ENCODE data around the gene METTL1.

METTL1 gene

DNA sequence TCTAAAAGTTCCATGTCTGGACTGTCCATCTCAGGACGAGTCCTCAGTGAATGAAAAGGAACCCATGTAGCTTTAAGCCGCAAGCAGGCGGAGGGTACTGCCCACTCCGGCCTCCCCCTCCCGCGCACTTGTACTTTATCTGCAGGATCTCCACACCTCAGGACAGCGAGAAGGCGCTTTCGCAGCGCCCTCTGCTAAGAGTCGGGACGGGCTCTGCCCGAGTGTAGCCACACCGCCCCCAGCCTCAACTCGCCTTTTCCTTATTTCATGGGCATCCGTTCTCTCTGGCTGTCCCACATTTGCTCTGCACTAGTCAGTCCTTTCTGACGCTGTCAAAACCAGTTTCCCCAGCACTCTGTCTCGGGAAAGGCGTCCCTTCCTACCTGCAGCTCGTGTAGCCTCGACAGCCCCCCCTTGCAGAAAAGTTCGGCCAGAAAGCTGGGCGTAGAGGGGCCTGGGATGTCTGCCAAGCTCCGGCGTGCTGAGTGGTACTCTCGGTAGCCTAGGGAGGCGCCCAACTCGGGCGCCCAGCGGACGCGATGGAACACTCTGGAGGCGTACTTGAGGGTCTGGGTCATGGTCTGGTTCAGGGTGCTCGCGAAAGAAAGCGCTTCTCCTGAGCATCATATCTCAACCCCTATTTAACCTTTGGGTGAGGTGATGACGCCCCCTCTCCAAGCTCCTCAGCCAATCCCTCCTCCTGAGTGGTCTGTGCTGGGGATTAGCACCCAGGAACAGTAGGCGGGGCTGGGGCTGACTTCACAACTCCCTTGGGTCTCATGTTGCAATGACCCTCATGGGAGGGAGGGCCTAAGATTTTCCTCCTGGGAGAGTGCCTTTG lies 5.2 kb downstream of the METTL1 start, which contains the start of gene CYP27B1:
TSS of gene CYP27B1 (minus strand) at position 615 of the 841 bp plus-strand sequence. CDS start at position 578, 37 bp downstream.
- no peak for DNase-seq

DNA sequence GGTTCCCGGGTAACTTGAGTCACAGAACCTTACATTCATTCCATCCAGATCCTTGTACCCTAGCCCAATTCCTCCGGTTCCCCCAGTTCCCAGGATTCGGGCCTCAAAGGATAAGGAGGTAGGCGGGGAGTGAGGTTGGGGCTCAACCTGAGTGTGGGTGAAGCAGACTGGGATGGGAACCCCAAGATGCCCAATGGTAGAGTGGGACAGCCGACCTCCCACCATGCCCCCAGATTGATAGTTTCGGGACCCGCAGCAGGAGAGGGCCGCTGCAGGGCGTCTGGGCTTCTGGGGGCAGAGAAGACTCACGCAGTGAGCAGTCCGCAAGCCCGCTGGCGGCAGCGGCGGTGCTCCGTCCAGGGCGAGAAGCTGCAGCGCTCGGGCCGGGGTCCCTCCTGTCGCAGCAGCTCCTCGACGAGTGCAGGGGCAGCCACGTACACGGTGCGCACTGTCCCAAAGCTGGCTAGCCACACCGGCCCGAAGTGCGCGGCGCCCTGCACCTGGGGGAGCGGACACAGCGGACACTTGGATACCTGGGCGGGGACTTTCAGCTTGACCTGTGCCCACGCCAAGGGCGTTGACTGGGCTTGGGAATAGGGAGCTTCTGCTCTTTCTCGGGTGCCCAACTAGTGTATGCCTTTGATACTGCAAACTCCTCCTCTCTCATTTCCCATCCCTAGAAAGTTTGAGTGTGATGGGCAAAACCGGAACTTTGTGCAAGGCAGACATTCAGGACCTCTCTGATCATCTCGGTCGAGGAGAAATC lies 6.0 kb downstream of the METTL1 start:
- DNase-seq, result no peak

DNA sequence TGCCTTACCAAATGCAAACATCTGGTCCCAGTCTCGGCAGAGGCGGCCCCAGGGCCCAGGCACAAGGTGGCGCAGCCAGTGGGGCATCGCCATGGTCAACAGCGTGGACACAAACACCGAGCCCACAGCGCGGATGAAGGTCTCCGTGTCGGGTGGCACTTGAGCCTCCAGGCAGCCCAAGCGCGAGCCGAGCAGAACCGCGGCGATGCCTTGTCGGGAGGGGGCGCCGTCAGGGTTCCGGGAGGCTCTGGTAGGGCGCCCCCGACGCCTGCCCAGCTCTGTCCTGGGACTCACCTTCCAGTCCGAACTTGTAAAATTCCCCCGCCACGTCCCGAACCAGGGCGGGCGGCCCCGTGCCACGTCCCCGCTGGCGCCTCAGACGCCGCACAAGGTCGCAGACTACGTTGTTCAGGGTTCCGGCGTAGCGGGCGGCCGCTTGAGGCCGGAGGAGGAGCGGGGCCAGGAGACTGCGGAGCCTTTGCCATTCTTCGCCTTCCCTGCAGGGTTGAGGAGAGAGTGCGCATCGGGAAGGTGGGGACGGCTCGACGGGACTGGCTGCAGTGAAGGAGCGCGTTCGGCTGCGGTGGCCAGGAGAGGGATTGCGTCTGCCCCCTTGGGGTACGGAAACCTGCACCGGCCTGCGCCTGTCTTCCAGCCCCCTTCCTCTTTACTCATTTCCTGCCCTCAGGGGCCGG lies 6.8 kb downstream of the METTL1 start:
- DNase-seq, result peak in 3 of 4 experiments; percentile 28 to 41 (median 30)

DNA sequence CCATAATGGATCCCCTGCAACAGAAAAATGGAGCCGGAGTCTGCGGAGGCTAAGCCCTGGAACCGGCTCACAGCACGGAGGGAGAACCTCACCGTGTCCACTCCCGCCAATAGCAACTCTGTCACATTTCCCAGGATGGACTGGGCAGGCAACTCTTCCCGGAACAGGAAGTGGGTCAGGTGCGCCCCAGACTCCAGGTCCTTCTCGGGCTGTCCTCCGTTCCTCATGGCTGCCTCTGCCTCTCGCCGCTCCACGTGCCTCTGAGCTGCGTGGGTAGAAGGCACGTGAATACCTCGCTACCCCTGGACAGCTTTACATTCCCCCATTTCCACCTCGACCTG lies 7.3 kb downstream of the METTL1 start:
- no peak for DNase-seq

DNA sequence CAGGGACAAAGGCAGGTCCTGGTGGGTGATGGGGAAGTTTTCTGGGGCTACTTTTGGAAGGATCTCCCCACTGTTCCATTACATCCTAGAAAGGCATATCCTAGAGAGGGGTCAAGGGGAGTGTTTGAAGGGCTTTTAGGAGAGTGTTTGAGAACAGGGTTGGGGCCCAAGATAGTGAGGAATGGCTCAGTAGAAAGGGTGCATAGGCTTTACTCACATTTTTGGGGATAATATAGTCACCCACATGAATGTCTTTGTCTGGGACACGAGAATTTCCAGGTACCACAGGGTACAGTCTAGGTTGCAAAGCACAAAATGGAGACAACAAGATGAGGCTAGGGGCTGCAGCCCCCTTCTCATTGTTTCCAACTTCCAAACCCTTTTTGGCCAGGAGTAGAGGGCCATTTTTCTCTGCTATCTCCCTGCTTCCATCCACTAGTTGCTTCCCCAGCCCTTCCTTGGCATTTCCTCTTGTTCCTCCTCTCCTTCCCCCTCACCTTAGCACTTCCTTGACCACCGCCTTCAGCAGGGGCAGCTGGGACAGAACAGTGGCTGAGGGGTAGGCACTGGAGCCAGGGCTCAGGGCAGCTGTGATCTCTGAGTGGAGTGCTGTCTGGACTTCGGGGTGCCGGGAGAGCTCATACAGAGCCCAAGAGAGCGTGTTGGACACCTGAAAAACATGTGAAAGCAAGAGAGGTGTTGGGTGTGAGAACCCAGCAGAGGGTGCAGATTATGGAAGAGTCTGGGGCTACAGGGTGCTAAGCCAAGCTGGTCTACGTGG lies 7.8 kb downstream of the METTL1 start:
- DNase-seq, result no peak

DNA sequence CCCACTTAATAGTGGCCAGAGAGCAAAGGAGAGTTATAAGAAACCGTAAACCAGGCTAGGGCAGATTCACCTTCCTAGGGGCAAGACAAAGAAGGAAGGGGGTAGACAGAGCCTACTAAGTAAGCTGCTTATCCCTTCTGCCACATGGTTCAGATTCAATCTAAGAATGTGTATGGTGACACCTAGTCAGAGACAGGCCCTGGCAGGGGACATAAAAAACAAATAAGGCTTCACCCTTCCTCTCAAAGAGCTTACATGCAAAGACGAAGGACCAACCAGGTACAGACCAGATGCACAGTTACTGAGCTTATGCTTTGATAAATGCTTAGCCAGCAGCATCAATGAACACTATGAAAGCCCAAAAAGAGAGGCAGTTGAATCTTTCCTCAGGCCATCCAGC lies 9.4 kb downstream of the METTL1 start:
- DNase-seq, result no peak

DNA sequence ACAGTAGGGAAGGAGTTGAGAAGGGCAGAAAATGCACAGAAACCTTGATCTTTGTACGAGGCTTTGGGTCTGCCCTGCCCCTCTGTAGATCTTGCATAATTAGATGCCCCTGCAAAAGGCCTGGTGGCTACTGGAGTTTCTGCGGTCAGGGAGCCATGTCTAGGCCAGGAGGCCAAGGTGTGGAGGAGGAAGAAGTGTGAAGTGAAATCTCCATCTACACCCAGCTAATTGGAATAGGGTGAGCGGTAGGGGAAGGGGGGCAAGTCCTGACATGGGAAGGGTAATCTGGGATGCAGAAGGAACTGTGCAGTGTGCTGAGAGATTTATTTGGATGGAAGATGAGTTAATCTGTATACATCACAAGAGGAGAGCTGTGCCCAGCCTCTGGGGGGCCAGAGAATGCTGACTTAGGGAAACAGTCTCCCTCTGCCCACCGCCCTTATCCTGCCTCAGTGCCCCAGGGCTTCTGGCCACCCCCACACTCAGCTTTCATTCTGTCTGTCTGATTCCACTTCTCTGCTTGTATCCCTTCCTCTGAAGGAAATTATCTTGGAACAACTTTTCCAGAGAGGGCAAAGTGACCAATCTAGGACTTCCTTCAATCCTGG lies 10.4 kb downstream of the METTL1 start:
- DNase-seq, result no peak

DNA sequence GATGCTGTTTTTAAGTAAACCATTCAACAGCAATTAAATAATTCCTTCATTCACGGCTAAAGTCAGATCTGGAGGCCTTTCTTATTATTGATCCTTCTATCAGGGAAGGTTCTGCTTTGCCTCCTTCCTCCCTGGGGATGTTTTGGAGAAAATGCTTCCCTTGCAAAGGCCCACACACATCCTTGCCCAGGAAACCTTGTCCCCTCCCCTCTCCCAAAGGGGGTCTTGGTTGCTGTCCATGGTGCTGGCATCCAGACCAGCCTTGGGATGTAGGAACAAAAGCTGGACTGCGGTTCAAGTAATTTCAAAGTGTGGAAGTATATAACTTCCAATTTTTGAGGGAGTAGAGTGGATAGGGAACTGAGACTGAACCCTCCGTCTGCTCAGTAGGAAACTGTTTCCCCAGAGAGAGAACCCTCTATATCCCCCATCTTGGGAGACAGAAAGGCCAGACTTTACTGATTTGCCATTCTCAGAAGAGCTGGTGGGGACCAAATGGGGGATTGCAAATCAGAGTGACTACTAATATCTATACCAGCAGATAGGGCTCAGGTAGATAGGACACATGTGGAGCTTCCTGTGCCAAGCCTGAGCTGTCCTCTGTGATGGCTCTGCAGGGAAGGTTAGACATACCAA lies 11.4 kb downstream of the METTL1 start:
- DNase-seq, result no peak

DNA sequence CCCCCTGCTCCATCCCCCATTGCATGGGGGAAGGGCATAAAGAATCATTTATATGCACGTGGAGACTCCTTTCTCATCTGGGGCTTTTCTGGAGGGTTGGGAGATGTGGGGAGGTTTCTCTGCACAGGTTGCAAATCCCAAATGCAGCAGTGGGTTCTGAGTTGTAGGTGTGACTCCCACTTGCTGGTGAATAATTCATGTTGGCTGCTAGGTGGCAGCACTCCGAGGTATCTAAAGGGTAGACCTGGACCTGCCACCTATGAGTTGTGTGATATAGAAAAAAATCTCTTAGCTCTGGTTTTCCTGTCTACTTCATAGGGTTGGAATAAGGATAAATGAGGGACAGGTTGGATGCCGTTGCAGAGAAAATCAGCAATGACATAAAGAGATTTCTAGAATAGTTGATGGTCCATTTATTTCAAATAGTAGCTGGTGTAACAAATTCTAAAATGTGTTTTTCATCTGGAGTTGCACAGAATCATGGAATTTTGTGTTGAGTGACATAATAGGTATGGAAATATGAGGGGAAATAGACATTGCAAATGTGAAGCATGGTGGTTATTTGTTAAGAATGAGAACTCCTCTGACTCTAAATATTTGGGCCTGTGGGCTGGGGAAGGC lies 12.4 kb downstream of the METTL1 start:
- no peak for DNase-seq

DNA sequence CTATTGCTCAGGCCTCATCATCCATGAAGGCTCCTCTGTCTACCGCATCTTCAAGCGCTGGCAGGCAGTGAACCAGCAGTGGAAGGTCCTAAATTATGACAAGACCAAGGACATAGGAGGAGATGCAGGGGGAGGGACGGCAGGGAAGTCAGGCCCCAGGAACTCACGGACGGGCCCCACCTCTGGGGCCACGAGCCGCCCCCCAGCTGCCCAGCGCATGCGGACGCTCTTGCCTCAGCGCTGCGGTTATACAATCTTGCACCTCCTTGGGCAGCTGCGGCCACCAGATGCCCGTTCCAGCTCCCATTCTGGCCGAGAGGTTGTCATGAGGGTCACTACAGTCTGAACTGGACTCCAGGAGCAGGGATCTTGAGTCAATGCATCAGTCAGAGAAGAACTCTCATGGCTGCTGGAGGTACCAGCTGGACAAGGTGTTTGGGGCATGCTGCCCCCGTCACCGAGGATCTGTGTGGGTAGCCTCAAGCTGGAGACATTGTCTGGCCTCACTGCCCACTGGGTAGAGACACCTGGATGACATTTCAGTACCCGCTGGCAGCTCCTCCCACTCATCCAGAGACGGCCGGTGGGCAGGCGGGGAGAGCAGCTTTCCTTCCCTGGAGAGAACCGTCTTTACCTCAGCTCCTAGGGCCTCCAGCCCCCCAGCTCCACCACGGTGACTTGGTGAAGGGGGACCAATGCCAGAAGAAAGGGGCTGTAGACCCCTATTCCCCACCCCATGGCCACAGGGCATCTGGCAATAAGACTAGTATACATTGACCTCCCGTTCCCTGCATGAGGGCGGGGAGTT lies 13.1 kb downstream of the METTL1 start:
- no peak for DNase-seq

DNA sequence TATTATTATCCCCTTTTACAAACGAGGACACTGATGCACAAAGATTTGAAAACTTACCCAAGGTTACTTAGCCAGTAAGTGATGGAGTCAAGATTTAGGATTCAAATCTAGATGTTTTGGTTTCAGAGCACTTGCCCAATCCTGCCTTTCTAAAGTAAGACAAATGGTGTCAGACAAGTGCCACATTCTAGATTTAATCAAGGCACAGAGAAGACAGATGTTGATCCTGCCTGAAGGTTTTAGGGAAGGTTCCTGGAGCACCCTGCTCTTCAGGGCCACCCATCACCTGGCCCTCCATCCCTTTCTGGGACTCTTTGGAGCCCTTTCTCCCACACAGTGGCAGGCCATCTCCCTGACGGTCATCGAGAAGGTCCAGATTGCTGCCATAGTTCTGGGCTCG lies 14.1 kb downstream of the METTL1 start:
- DNase-seq, result no peak

DNA sequence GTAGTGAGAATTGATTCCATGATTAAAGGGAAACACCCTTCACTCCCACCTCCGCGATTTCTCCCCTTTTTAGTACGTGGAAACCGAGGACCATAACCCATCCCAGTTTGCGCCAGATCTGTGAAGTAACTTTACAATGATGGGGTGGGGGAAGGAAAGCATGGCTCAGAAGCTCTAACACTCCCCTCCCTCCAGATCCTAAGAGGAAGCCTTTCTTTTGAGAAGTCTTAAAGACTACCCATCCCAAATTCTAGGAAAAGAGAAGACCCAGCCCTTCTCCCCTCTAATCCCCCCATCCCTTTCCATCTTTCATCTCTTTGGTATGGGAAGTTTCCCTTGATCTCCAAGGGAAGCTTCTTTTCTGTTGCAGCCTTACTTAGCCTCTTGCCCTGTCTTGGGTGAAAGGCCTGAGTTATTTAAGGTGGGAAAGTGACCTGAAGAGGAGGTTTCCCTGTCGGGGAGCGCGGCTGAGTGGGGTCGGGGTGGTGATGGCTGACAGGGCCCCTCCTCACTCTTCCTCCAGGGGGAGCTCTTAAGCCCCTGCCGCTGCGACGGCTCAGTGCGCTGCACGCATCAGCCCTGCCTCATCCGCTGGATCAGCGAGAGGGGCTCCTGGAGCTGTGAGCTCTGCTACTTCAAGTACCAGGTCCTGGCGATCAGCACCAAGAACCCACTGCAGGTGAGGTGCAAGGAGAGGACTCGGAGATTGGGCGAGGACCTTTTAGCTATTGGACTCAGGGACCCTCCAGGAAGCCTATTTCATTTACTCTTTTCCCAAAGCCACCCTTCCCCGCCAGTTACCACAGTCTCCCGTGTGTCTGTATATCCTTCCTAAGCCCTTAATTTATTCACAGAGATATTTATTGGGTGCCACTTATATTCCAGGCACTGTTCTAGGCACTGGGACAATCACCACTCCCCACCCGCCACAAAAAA lies 15.2 kb downstream of the METTL1 start:
- DNase-seq, result peak; percentile 35 to 43 (median 40)

DNA sequence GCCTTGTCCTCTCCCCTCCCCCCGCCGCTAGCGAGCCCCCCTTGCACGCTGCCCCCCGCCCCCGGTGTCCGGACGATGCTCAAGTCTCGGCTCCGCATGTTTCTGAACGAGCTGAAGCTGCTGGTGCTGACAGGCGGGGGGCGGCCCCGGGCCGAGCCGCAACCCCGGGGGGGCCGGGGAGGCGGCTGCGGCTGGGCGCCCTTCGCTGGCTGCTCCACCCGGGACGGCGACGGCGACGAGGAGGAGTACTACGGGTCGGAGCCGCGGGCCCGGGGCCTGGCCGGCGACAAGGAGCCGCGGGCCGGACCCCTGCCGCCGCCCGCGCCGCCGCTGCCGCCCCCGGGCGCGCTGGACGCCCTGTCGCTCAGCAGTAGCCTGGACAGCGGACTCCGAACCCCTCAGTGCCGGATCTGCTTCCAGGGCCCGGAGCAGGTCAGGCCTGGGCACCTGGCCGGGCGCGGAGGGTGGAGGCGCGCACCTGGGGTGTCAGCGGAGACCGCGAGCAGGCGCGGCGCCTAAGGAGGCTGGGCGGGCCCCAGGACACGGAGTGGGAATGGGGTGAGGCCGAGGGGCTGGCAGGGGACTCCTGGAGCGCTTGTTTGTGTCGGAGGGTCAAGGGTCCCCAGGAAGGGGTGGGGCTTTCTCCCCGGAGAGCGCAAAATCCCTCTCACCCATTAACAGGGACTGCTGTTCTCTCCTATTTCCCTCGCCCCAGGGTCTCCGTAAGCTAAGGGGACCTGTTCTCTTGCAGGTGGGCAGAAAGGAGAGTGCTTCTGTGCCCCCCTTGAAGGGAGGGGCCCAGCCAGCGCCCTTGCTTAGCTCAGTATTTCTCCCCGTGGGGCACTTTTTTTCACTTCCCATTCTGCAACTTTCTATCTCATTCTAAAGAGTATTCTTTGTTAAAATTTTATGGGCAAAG lies 16.2 kb downstream of the METTL1 start:
- peak in 2 of 4 experiments; percentile 26 to 28 for DNase-seq

DNA sequence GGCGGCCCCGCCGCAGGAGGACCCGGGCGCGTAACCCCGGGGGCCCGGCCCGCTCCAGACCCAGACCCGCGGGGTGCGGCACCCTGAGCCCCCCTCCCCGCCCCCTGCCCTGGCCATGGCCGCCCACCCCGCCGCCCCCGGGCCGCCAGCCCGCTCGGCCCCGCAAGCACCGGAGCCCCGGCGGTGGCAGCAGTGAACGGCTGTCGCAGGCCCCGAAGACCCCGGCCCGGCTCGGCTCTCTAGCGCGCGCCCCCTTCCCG lies 16.8 kb downstream of the METTL1 start:
- no peak for DNase-seq

DNA sequence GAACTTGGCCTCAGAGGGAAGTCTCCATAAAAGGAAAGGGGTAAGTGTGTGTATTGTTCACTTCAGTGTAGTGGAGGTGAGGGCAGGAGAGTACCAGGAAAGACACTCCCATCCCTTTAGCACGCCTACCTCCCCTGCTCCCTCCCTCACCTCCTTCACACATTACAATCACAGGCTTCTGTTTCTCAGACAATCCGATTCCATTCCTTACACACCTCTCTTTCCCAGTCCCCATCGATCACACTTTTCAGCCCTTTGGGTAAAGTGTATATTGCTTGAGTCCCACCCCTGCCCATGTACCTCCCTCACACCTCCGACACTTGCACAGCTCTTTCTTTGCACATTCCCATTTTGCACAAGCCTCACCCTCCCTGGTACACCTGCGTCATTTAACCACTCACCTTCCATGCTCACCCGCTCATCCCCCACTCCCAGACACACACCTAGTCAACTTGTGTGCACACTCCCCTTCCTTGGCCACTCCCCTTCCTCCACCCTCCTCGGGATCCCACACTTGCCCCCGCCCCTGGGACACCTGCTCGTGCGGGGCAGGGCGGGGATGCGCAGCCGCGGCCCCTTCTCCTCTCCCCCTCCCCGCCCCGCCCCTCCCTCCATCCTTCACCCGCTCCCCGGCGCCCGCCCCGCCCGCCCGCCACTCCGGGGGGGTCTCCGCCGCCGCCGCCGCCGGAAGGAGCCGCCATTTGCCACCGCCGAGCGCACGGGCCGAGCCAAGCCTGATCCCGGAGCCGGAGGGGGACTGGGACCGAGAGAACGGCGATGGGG lies 17.3 kb downstream of the METTL1 start, which contains the start of gene MARCHF9:
TSS of gene MARCHF9 (plus strand) at position 693 of the 783 bp plus-strand sequence. CDS start 426 bp downstream, outside the sequence.
- DNase-seq, result peak; percentile 57 to 75 (median 64)

DNA sequence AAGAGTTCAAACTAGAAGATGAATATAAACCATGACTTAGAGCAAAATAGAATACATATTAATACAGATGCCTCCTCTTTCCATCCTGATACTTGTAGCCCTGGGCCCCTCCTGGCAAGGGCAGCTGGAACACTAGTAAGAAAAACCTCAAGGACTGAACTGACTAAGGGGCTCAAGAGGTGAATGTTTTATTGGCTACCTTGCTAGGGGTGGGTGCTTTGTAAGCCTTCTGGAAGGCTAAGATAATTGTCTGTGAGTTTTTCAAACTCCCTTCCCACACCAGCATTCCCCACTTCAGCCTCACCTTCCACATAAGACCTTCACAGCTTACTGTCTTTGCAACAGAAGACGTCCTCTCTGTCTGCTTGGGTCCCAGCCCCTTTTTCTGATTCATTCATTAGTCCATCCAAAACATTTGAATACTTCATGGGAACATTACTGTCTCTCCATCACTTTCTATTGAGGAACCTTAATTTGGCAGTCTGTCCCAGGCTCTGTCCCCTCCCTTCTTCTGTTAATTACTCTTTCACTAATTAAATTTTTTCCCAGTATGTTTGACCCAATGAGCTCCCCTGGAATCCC lies 18.1 kb downstream of the METTL1 start:
- DNase-seq, result no peak

DNA sequence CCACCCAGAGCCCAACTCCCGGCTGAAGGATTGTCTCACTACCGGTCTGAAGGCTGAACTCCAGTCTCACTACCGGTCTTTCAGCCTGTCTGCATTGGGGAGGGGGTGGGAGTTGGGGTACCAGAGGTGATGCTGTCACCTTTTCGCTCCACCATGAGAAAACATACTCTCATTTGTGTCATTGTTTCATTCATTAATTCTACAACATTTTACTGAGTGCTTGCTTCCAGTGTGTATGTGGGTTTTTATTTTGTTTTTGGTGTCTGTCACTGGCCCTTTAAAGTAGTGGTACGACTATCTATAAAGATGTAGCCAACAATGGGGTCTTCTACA lies 19.3 kb downstream of the METTL1 start:
- no peak for DNase-seq
